Vagina (tissue), 2 donors: ENCODE results near the gene TEKTIP1. TPM values are rescaled to one million over a fixed set of nuclear protein-coding genes. Genes with fewer than 3 reads are reported as not detected.

ENCODE experiments used
- DNase-seq, 2 donors: peaks; one replicate each; pipeline ENCODE4 v3.0.0-alpha.2; 2017; ENCODE audit errors: extremely low spot score in 2 of 2
- H3K27ac ChIP-seq: fragments of 200-600 bp; sonication (generic); one replicate; pipeline ENCODE4 v1.5.1; 2019
- H3K27me3 ChIP-seq: fragments of 200-600 bp; sonication (generic); one replicate; pipeline ENCODE4 v1.5.1; 2019
- H3K36me3 ChIP-seq, 2 donors: fragments of 200-600 bp; sonication (generic); one replicate each; pipeline ENCODE4 v1.5.1; 2017 to 2019
- H3K4me1 ChIP-seq: fragments of 200-600 bp; sonication (generic); one replicate; pipeline ENCODE4 v1.5.1; 2019
- H3K4me3 ChIP-seq, 2 donors: fragments of 200-600 bp; sonication (generic); 1 replicate in 1 of 2; 2 replicates in 1 of 2; pipeline ENCODE4 v1.5.1; 2016 to 2019
- H3K9me3 ChIP-seq: fragments of 200-600 bp; sonication (generic); one replicate; pipeline ENCODE4 v1.5.1; 2019
- CTCF ChIP-seq, 3 experiments: fragments of 450-650 bp in 2 of 3; fragments of 200-600 bp in 1 of 3; sonication (generic) in 1 of 3; IDR thresholded peaks; one replicate each; pipeline ENCODE4 v1.5.1; 2017 to 2019; ENCODE audit warnings: antibody characterized with exemption in 3 of 3, mild to moderate bottlenecking in 2 of 3, moderate library complexity in 2 of 3
- POLR2A ChIP-seq, 2 donors: fragments of 450-650 bp; IDR thresholded peaks; one replicate each; pipeline ENCODE4 v1.6.1; 2017; ENCODE audit warnings: antibody characterized with exemption in 2 of 2, mild to moderate bottlenecking in 2 of 2, moderate library complexity in 2 of 2
- POLR2AphosphoS5 ChIP-seq, 2 donors: sonication (generic); formaldehyde crosslinking; IDR thresholded peaks; one replicate each; pipeline ENCODE4 v1.9.0; 2017; ENCODE audit warnings: antibody characterized with exemption in 2 of 2, mild to moderate bottlenecking in 2 of 2, low read depth in 1 of 2; ENCODE audit not compliant: insufficient read depth in 1 of 2
- intact Hi-C: fragments of 100-400 bp; cut with DNase I; formaldehyde crosslinking; loops from one replicate; pipeline ENCODE4 v1.15.1; 2023
- total RNA-seq: library from RNA; depleted of rRNA; stranded (reverse); fragments of >200 nt; gene quantifications from one replicate; pipeline ENCODE4 v1.2.3, GENCODE V29; 2016

Gene TEKTIP1
- total RNA-seq, 1 donor from 2014 or later = not detected

- H3K36me3 ChIP-seq = peaks cover 0 to 24% of the 10 kb centered on the region in 2 donors
- no peak overlapping the region for H3K27ac ChIP-seq
- peaks cover 11% of the 10 kb centered on the region for H3K4me1 ChIP-seq
- intact Hi-C loops = no loop called here
- no peaks in the 10 kb centered on the region for H3K9me3 ChIP-seq
- DNase-seq = no peak
- no peak overlapping the region for H3K4me3 ChIP-seq
- H3K27me3 ChIP-seq = no peaks in the 10 kb centered on the region
- TF ChIP-seq POLR2AphosphoS5 (IDR thresholded peaks at IDR 0.05; ENCODE audit: insufficient read depth in 1 of 2, low read depth in 1 of 2) (no peak), CTCF (IDR thresholded peaks at IDR 0.05) (no peak), POLR2A (IDR thresholded peaks at IDR 0.05) (no peak)
These were observed 580 bp upstream of the TEKTIP1 start for GRCh38 chr19:3538258-3538929.

- H3K27me3 ChIP-seq = no peaks in the 10 kb centered on the region
- intact Hi-C loops = loop anchor here (10.0 kb wide), 1 partner anchor 165 kb away; the partner anchor contains the start of genes PIP5K1C and TJP3
- H3K4me3 ChIP-seq = no peak overlapping the region
- no peak for TF ChIP-seq POLR2A (IDR thresholded peaks at IDR 0.05)
- no peak for TF ChIP-seq CTCF (IDR thresholded peaks at IDR 0.05)
- TF ChIP-seq POLR2AphosphoS5 (IDR thresholded peaks at IDR 0.05; ENCODE audit: insufficient read depth in 1 of 2, low read depth in 1 of 2) = no peak
- H3K27ac ChIP-seq = no peak overlapping the region
- DNase-seq = no peak
- peaks cover 0 to 11% of the 10 kb centered on the region in 2 donors for H3K36me3 ChIP-seq
- H3K4me1 ChIP-seq = peaks cover 11% of the 10 kb centered on the region
- H3K9me3 ChIP-seq = no peaks in the 10 kb centered on the region
These were observed 763 bp downstream of the TEKTIP1 start for GRCh38 chr19:3539756-3540118.

GRCh38 chr19:3543150-3544057 lies 4.4 kb downstream of the TEKTIP1 start:
- H3K4me1 ChIP-seq = no peaks in the 10 kb centered on the region
- H3K9me3 ChIP-seq = no peaks in the 10 kb centered on the region
- no peaks in the 10 kb centered on the region for H3K27me3 ChIP-seq
- H3K27ac ChIP-seq = no peak overlapping the region
- intact Hi-C loops = loop anchor here (2.0 to 10.0 kb wide), 2 partner anchors 75 to 161 kb away; partner anchors contain the start of genes PIP5K1C and TJP3
- DNase-seq = no peak
- peaks cover 0 to 7% of the 10 kb centered on the region in 2 donors for H3K36me3 ChIP-seq
- H3K4me3 ChIP-seq = no peak overlapping the region
- TF ChIP-seq POLR2A (IDR thresholded peaks at IDR 0.05) (no peak), CTCF (IDR thresholded peaks at IDR 0.05) (no peak), POLR2AphosphoS5 (IDR thresholded peaks at IDR 0.05; ENCODE audit: insufficient read depth in 1 of 2, low read depth in 1 of 2) (no peak)

GRCh38 chr19:3544058-3544376 lies 5.0 kb downstream of the TEKTIP1 start:
- TF ChIP-seq POLR2AphosphoS5 (IDR thresholded peaks at IDR 0.05; ENCODE audit: insufficient read depth in 1 of 2, low read depth in 1 of 2) = no peak
- TF ChIP-seq POLR2A (IDR thresholded peaks at IDR 0.05) = no peak
- no peak for TF ChIP-seq CTCF (IDR thresholded peaks at IDR 0.05)
- H3K27ac ChIP-seq = no peak overlapping the region
- intact Hi-C loops = loop anchor here (2.0 to 10.0 kb wide), 2 partner anchors 75 to 161 kb away; partner anchors contain the start of genes PIP5K1C and TJP3

More at GRCh38 chr19:3544058-3544376, 5.0 kb downstream of the TEKTIP1 start:
- H3K9me3 ChIP-seq = no peaks in the 10 kb centered on the region
- no peaks in the 10 kb centered on the region for H3K4me1 ChIP-seq
- H3K36me3 ChIP-seq = peaks cover 0 to 7% of the 10 kb centered on the region in 2 donors
- DNase-seq = no peak
- H3K4me3 ChIP-seq = no peak overlapping the region
- H3K27me3 ChIP-seq = no peaks in the 10 kb centered on the region
